GM12892 (cell line): ENCODE measurements around the gene ZFHX3.
"Not testable (repeated sequence)": the region's sequence is repeated elsewhere in the genome, so short reads cannot be mapped to it uniquely, and the experiment has no call there.

ENCODE experiments used
- POLR2A ChIP-seq: IDR thresholded peaks from 2 replicates; pipeline ENCODE4 v1.6.1; 2011; ENCODE audit warnings: low read depth, low read length, control low read depth
- POLR2AphosphoS5 ChIP-seq: IDR thresholded peaks from 2 replicates; pipeline ENCODE4 v1.6.1; 2011; ENCODE audit warnings: low read depth, low read length, control low read depth
- TAF1 ChIP-seq: IDR thresholded peaks from 2 replicates; pipeline ENCODE4 v1.6.1; 2011; ENCODE audit warnings: low read depth, mild to moderate bottlenecking, control low read depth, low read length, borderline replicate concordance

DNA sequence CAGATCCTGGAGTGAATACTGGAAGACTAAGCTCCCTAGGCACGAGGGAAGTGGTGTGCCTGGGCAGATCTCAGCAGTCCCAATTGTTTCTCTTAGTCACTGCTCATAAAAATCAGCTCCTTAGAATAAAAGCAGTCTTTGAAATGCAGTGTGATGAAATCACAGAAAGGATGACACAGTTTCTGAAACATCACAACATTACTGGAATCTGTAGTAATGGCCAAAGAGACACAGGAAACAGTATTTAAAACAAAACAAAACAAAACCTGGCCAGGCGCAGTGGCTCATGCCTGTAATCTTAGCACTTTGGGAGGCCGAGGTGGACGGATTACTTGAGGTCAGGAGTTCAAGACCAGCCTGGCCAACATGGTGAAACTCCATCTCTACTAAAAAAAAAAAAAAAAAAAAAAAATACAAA is 34.7 kb upstream of the ZFHX3 start:
- not testable (repeated sequence) for TF ChIP-seq POLR2A, POLR2AphosphoS5, TAF1
